ENCODE results near the gene CSF1R. TPM values are rescaled to one million over a fixed set of nuclear protein-coding genes. Genes with fewer than 3 reads are reported as not detected.
A peak's percentile ranks its signal among the peaks of the same experiment; 100 is the strongest.

Gene CSF1R
- 31.3 TPM for total RNA-seq

DNA sequence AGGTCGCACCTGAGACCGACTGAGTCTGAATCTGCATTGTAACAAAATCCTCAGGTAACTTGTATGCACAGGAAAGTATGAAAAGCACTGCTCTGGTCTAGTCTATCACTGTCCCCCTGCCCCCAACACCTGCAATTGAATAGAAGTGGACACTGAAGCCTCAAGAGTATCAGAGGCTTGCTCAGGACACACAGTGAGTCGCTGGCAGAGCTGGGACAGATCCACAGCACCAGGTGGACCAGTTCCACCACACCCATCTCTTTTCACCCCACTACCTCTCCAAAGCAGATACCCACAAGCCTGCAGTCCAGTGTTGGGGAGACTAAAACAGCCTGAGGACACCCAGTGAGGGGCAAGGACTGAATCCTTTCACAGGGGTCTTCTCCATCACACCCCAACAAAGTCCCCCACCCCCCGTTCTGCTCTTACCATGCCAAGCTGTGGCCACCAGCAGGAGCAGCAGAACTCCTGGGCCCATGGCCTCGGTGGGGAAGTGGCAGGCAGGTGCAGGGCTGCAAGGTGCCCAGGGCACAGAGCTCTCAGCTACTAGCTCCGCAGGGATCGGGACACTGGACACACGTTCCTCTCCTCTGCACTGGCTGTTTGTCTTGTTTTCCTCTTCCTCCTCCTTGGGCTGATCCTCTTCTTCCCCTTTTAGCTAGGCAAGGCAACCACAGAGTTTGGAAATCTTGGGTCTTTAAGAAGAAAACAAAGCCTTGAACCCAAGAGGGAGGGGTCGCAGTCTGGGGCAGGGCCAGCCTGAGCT lies at the start of gene CSF1R:
Gene CSF1R (minus strand): TSS at position 605 of the 766 bp plus-strand sequence. CDS start 127 bp downstream, at position 478.
- Histone ChIP-seq H3K9me3 (ENCODE audit: control insufficient read depth in 3 of 3, low read length in 3 of 3) (no peaks in the 10 kb centered on the region), H3K27ac (ENCODE audit: low read depth, low read length) (peak within 1 kb of the TSS; percentile 51), H3K9ac (ENCODE audit: low read depth in 1 of 3, low read length in 3 of 3) (peak within 1 kb of the TSS in 2 of 3 donors; percentile 32 to 45), H3K36me3 (ENCODE audit: control insufficient read depth in 3 of 3, insufficient read depth in 3 of 3, low read length in 3 of 3) (no peaks in the 10 kb centered on the region), H3K27me3 (ENCODE audit: control insufficient read depth in 3 of 3, insufficient read depth in 3 of 3, low read length in 3 of 3) (peaks cover 0 to 8% (median 4%) of the 10 kb centered on the region in 3 donors), H3K4me3 (ENCODE audit: low read length in 3 of 3) (peak within 1 kb of the TSS; percentile 13 to 49 (median 40)), H3K4me1 (ENCODE audit: control insufficient read depth in 3 of 3, insufficient read depth in 3 of 3, low read length in 3 of 3) (no peaks in the 10 kb centered on the region)

DNA sequence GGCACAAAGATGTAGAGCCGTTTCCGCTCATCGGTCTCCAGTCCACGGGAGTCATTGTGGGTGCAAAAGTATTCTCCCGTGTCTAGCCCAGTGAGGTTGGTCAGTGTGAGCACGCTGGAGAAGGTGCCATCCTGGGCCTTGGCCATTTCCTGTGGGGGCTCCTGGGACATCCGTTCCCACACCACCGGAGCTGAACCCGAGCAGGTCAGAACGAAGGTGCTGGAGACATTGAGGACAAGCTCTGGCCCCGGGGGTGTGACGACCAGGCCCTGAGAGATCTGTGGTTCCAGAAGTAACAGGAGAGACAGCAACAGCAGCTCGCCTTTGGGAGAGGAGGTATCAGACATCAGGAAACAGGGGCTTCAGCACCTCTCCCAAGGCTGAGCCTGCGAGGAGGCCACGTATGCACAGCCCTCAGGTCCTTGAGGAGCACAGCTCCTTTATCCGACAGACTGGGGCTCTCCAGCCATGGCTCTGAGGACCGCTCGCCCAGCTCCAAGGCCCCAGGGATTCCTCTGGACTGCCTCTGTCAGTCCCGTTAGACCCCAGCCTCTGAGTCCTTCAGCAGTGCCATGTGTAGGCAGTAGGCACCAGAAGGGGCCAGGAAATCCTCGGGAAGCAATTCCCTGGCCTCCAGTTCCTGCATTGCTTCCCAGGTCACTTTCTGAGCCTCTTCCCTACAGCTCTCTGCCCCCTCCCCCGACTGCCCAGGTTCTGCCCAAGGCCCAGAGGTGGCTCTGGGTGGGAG lies 49.4 kb upstream of the CSF1R start:
- Histone ChIP-seq H3K27ac (ENCODE audit: low read depth, low read length) (peak overlapping the region; percentile 82), H3K9me3 (ENCODE audit: control insufficient read depth in 3 of 3, low read length in 3 of 3) (no peaks in the 10 kb centered on the region), H3K36me3 (ENCODE audit: control insufficient read depth in 3 of 3, insufficient read depth in 3 of 3, low read length in 3 of 3) (peaks cover 0 to 16% (median 2%) of the 10 kb centered on the region in 3 donors), H3K27me3 (ENCODE audit: control insufficient read depth in 3 of 3, insufficient read depth in 3 of 3, low read length in 3 of 3) (peaks cover 0 to 5% (median 0%) of the 10 kb centered on the region in 3 donors), H3K4me1 (ENCODE audit: control insufficient read depth in 3 of 3, insufficient read depth in 3 of 3, low read length in 3 of 3) (peaks cover 59 to 74% (median 70%) of the 10 kb centered on the region in 3 donors), H3K9ac (ENCODE audit: low read depth in 1 of 3, low read length in 3 of 3) (no peak overlapping the region), H3K4me3 (ENCODE audit: low read length in 3 of 3) (no peak overlapping the region)

DNA sequence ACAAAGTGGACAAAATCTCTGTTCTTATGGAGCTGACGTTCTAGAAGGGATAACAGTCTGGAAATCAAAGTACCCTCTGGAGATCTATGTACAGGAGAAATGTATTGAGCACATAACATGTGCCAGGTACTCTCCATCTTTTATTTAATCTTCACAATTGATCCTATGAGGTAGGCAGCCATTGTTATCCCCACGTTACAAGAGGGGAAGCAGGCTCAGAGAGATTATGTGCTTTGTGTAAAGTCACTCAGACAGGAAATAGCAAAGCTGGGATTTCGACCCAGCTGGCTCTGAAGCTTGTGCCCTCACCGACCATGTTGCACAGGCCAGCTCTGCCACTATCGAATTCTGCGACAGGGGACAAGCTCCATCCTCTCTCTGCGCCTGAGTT lies 47.8 kb upstream of the CSF1R start:
- Histone ChIP-seq H3K36me3 (ENCODE audit: control insufficient read depth in 3 of 3, insufficient read depth in 3 of 3, low read length in 3 of 3) (peaks cover 4 to 22% (median 6%) of the 10 kb centered on the region in 3 donors), H3K27ac (ENCODE audit: low read depth, low read length) (no peak overlapping the region), H3K9me3 (ENCODE audit: control insufficient read depth in 3 of 3, low read length in 3 of 3) (no peaks in the 10 kb centered on the region), H3K27me3 (ENCODE audit: control insufficient read depth in 3 of 3, insufficient read depth in 3 of 3, low read length in 3 of 3) (peaks cover 0 to 5% (median 0%) of the 10 kb centered on the region in 3 donors), H3K4me1 (ENCODE audit: control insufficient read depth in 3 of 3, insufficient read depth in 3 of 3, low read length in 3 of 3) (peaks cover 59 to 73% (median 70%) of the 10 kb centered on the region in 3 donors), H3K9ac (ENCODE audit: low read depth in 1 of 3, low read length in 3 of 3) (no peak overlapping the region), H3K4me3 (ENCODE audit: low read length in 3 of 3) (no peak overlapping the region)

DNA sequence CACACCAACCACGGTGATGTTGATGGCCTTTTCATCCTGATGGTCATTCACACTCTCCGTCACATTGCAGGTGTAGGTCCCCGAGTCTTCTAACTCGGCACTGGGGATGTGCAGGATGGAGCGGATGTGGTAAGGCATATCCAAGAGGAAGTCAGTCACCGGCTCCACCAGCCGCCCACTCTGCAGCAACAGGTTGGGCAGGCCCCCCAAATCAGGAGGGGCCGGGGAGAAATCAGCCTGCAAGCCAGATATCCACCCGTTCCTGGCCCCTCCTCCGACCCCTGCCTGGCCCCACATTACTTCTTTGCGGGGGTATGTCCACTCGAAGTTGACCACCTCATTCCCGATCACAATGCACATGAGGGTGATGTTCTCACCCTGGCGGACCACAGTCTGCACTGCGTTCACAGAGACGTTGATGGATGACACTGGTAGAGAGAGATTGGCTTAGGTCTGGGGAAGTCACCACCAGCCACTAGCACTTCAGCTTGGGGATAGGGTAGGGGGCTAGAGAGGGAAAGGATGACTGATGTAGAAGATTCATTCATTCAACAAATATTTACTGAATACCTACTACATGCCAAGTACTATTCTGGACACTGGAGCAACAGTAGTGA lies 47.3 kb upstream of the CSF1R start:
- peak overlapping the region in 1 of 3 donors; percentile 25 for H3K9ac ChIP-seq (ENCODE audit: low read depth in 1 of 3, low read length in 3 of 3)
- H3K9me3 ChIP-seq (ENCODE audit: control insufficient read depth in 3 of 3, low read length in 3 of 3) = no peaks in the 10 kb centered on the region
- peaks cover 5 to 22% (median 11%) of the 10 kb centered on the region in 3 donors for H3K36me3 ChIP-seq (ENCODE audit: control insufficient read depth in 3 of 3, insufficient read depth in 3 of 3, low read length in 3 of 3)
- H3K27ac ChIP-seq (ENCODE audit: low read depth, low read length) = no peak overlapping the region
- H3K4me3 ChIP-seq (ENCODE audit: low read length in 3 of 3) = no peak overlapping the region
- H3K27me3 ChIP-seq (ENCODE audit: control insufficient read depth in 3 of 3, insufficient read depth in 3 of 3, low read length in 3 of 3) = peaks cover 0 to 5% (median 0%) of the 10 kb centered on the region in 3 donors
- peaks cover 55 to 68% (median 66%) of the 10 kb centered on the region in 3 donors for H3K4me1 ChIP-seq (ENCODE audit: control insufficient read depth in 3 of 3, insufficient read depth in 3 of 3, low read length in 3 of 3)

DNA sequence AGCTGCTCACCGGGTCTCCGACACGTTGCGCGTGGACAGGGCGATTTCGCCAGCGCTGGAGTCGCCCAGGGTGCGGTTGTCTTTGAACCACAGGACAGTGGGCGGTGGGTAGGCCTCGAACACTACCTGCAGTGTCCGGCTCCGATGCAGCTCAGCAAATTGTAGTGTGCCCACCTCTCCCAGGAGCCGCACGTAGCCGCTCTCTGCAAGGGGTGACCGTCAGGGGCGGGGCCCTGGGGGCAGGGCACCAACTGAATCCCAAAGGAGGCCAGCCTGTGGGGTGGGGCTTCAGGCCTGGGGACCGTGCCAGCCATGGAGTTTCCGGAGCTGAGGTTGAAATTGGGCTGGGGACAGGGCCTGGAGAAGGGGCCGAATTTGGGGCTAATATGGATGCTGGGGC lies 46.4 kb upstream of the CSF1R start:
- Histone ChIP-seq H3K4me3 (ENCODE audit: low read length in 3 of 3) (no peak overlapping the region), H3K27ac (ENCODE audit: low read depth, low read length) (peak overlapping the region; percentile 25), H3K27me3 (ENCODE audit: control insufficient read depth in 3 of 3, insufficient read depth in 3 of 3, low read length in 3 of 3) (peaks cover 0 to 5% (median 0%) of the 10 kb centered on the region in 3 donors), H3K4me1 (ENCODE audit: control insufficient read depth in 3 of 3, insufficient read depth in 3 of 3, low read length in 3 of 3) (peaks cover 47 to 63% (median 57%) of the 10 kb centered on the region in 3 donors), H3K9ac (ENCODE audit: low read depth in 1 of 3, low read length in 3 of 3) (peak overlapping the region in 1 of 3 donors; percentile 25), H3K36me3 (ENCODE audit: control insufficient read depth in 3 of 3, insufficient read depth in 3 of 3, low read length in 3 of 3) (peaks cover 12 to 25% (median 13%) of the 10 kb centered on the region in 3 donors), H3K9me3 (ENCODE audit: control insufficient read depth in 3 of 3, low read length in 3 of 3) (no peaks in the 10 kb centered on the region)

DNA sequence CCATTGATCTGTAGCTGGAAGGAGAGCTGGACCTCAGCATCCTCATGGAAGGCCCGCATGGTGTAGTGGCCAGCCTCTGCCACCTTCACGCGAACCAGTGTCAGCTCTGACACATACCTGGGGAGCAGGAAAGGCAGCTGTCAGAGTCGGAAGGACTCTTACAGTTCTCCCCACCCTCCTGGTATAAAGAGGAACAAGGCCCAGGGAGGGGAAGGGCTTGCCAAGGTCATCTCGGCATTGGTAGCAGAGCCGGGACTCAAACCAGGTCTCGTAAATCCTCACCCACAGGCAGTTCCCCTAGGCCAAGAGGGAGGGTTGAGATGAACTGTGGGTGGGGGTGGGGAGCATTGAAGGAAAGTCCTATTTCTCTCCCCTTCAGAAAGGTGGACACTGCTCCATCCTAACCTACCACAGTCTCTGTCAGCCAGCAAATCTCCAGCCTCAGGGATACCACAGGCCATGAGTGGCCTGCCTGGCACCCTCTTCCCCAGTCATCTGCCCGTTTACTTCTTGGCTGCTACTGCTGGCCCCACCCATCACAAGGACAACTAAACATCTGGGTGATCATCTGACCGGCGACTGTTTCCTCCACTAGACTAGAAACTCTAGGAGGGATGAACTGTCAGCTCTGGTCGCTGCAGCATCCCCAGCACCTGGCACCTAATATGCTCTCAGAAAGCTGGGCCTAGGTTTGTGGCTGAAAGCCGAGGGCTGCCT lies 45.8 kb upstream of the CSF1R start:
- H3K27ac ChIP-seq (ENCODE audit: low read depth, low read length) = peak overlapping the region; percentile 25
- no peak overlapping the region for H3K4me3 ChIP-seq (ENCODE audit: low read length in 3 of 3)
- H3K27me3 ChIP-seq (ENCODE audit: control insufficient read depth in 3 of 3, insufficient read depth in 3 of 3, low read length in 3 of 3) = peaks cover 0 to 5% (median 0%) of the 10 kb centered on the region in 3 donors
- peaks cover 12 to 25% (median 13%) of the 10 kb centered on the region in 3 donors for H3K36me3 ChIP-seq (ENCODE audit: control insufficient read depth in 3 of 3, insufficient read depth in 3 of 3, low read length in 3 of 3)
- peaks cover 41 to 58% (median 51%) of the 10 kb centered on the region in 3 donors for H3K4me1 ChIP-seq (ENCODE audit: control insufficient read depth in 3 of 3, insufficient read depth in 3 of 3, low read length in 3 of 3)
- H3K9ac ChIP-seq (ENCODE audit: low read depth in 1 of 3, low read length in 3 of 3) = peak overlapping the region in 1 of 3 donors; percentile 25
- no peaks in the 10 kb centered on the region for H3K9me3 ChIP-seq (ENCODE audit: control insufficient read depth in 3 of 3, low read length in 3 of 3)

DNA sequence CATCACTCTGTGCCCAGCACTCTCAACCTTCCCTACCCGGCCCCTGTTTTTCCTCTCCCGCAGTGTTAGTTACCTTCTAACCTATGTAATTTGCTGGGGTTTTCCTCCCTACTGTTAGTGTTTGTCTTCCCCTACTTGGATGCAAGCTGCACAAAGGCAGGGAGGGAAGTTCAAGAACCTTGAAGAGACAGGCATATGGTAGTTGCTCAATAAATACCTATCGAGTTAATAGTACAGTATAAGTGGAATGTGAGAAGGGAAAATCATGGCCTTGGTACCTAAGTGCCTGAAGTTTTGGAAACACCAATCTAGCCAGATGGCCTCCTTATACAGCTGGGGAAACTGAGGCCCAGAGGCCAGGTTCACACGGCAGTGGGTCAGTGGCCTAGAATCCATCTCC lies 45.1 kb upstream of the CSF1R start:
- Histone ChIP-seq H3K4me3 (ENCODE audit: low read length in 3 of 3) (no peak overlapping the region), H3K9me3 (ENCODE audit: control insufficient read depth in 3 of 3, low read length in 3 of 3) (no peaks in the 10 kb centered on the region), H3K9ac (ENCODE audit: low read depth in 1 of 3, low read length in 3 of 3) (no peak overlapping the region), H3K4me1 (ENCODE audit: control insufficient read depth in 3 of 3, insufficient read depth in 3 of 3, low read length in 3 of 3) (peaks cover 36 to 52% (median 44%) of the 10 kb centered on the region in 3 donors), H3K27ac (ENCODE audit: low read depth, low read length) (no peak overlapping the region), H3K27me3 (ENCODE audit: control insufficient read depth in 3 of 3, insufficient read depth in 3 of 3, low read length in 3 of 3) (peaks cover 0 to 5% (median 0%) of the 10 kb centered on the region in 3 donors), H3K36me3 (ENCODE audit: control insufficient read depth in 3 of 3, insufficient read depth in 3 of 3, low read length in 3 of 3) (peaks cover 12 to 25% (median 18%) of the 10 kb centered on the region in 3 donors)

DNA sequence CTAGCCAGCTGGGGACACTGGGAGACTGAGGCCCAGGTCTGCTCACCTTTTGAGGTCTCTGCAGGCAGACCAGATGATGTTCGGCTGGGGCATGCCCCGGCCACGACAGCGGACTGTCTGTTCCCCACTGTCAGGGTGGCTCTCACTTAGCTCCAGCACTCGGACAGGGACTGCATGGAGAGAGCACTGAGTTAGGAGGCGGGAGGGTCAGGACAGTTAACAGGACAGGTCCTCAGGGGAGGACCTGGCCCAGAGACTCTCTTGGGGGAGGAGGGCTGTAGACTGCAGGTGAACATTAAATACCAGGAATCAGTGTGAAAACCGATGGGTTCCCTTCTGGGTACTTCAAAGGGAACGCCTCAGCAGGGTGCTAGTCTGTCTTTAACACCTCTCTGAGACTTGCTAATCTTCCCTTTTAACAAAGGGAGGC lies 44.2 kb upstream of the CSF1R start:
- Histone ChIP-seq H3K9ac (ENCODE audit: low read depth in 1 of 3, low read length in 3 of 3) (peak overlapping the region in 1 of 3 donors; percentile 77), H3K27ac (ENCODE audit: low read depth, low read length) (no peak overlapping the region), H3K9me3 (ENCODE audit: control insufficient read depth in 3 of 3, low read length in 3 of 3) (no peaks in the 10 kb centered on the region), H3K4me1 (ENCODE audit: control insufficient read depth in 3 of 3, insufficient read depth in 3 of 3, low read length in 3 of 3) (peaks cover 32 to 47% (median 35%) of the 10 kb centered on the region in 3 donors), H3K4me3 (ENCODE audit: low read length in 3 of 3) (no peak overlapping the region), H3K27me3 (ENCODE audit: control insufficient read depth in 3 of 3, insufficient read depth in 3 of 3, low read length in 3 of 3) (peaks cover 0 to 5% (median 0%) of the 10 kb centered on the region in 3 donors), H3K36me3 (ENCODE audit: control insufficient read depth in 3 of 3, insufficient read depth in 3 of 3, low read length in 3 of 3) (peaks cover 12 to 27% (median 26%) of the 10 kb centered on the region in 3 donors)

DNA sequence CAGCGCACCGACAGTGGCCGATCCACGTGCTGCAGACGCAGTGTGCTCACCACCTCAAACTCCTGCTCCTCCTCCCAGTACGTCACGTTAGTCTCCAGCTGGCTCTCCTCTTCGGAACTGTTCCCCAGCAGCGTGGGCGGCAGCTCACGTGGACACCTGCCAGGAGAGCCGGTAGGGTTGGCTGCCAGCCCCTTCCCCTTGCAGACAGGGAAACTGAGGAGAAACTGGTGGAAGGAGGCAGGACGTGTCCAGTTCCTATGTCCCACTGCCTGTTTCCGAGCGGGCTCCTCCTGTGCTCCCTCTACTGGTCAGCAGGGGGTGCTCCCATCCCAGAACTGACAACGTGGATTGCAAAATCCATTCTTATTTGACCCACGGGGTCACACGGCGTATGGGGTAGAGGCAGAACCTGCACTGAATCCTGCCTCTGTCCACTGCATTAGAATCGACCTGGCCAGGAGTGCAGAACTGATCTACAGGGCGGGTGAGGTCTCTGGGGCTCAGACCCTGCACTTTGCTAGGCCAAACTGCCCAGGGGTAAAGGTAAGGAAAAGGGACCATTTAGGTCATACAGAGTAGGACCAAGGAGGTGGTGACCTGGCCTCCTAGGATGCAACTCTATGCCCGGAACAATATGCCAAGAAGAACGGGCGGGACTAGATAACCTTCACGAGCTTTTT lies 43.6 kb upstream of the CSF1R start:
- Histone ChIP-seq H3K9me3 (ENCODE audit: control insufficient read depth in 3 of 3, low read length in 3 of 3) (no peaks in the 10 kb centered on the region), H3K4me1 (ENCODE audit: control insufficient read depth in 3 of 3, insufficient read depth in 3 of 3, low read length in 3 of 3) (peaks cover 32 to 41% (median 32%) of the 10 kb centered on the region in 3 donors), H3K4me3 (ENCODE audit: low read length in 3 of 3) (peak overlapping the region in 2 of 3 donors; percentile 66 to 73), H3K27me3 (ENCODE audit: control insufficient read depth in 3 of 3, insufficient read depth in 3 of 3, low read length in 3 of 3) (no peaks in the 10 kb centered on the region), H3K36me3 (ENCODE audit: control insufficient read depth in 3 of 3, insufficient read depth in 3 of 3, low read length in 3 of 3) (peaks cover 12 to 31% (median 29%) of the 10 kb centered on the region in 3 donors), H3K27ac (ENCODE audit: low read depth, low read length) (no peak overlapping the region), H3K9ac (ENCODE audit: low read depth in 1 of 3, low read length in 3 of 3) (peak overlapping the region in 2 of 3 donors; percentile 22 to 77)

All from skeletal muscle tissue (tissue), 4 donors.